GM19468 (cell line): Measurements from ENCODE around the gene ENDOD1.
"Not testable (repeated sequence)": the region's sequence is repeated elsewhere in the genome, so short reads cannot be mapped to it uniquely, and the experiment has no call there.

ENCODE experiments used
- ATAC-seq: cut with Tn5 transposase; IDR thresholded peaks from one replicate; pipeline ENCODE4 v1.9.1; 2021; ENCODE audit warnings: mild to moderate bottlenecking, moderate library complexity, moderate number of reproducible peaks; ENCODE audit not compliant: unreplicated experiment; ENCODE audit errors: extremely low read depth

ENDOD1 gene, protein sequence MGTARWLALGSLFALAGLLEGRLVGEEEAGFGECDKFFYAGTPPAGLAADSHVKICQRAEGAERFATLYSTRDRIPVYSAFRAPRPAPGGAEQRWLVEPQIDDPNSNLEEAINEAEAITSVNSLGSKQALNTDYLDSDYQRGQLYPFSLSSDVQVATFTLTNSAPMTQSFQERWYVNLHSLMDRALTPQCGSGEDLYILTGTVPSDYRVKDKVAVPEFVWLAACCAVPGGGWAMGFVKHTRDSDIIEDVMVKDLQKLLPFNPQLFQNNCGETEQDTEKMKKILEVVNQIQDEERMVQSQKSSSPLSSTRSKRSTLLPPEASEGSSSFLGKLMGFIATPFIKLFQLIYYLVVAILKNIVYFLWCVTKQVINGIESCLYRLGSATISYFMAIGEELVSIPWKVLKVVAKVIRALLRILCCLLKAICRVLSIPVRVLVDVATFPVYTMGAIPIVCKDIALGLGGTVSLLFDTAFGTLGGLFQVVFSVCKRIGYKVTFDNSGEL

DNA sequence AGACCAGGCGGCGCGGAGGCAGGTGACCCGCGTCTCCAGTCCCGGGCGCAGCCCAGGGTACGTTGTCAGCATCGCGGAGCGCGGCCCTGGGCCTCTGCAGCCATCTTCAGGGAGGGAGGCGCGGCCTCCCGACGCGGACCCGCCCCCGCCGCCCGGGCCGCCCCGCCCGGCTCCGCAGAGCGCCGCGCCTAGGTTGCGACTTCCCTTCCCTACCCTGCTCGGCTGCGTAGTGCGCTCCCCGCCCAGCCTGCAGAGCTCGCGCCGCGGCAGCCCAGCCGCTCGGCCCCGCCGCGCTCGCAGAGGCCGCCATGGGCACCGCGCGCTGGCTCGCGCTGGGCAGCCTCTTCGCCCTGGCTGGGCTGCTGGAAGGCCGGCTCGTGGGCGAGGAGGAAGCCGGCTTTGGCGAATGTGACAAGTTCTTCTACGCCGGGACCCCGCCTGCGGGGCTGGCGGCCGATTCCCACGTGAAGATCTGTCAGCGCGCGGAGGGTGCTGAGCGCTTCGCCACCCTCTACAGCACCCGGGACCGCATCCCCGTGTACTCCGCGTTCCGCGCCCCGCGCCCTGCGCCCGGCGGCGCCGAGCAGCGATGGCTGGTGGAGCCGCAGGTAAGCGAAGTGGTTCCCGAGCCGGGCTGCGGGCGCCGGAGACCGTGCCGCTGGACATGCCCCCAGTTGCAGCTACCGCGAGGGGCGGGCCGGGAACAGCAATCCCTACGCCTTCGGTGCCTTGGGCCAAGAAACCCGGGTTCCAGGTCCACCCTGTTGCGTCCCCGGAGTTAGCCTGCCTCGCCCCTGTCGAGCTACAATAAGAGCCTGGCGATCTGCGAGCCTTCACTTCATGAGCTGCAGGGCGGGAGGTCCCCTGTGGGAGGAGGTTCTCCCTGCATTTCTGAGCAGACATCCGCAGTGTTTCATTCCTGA, at the start of gene ENDOD1:
ENDOD1 (plus strand) TSS at position 227 of the 923 bp plus-strand sequence; CDS start at position 309, 82 bp downstream.
- peak; percentile 89 for ATAC-seq

DNA sequence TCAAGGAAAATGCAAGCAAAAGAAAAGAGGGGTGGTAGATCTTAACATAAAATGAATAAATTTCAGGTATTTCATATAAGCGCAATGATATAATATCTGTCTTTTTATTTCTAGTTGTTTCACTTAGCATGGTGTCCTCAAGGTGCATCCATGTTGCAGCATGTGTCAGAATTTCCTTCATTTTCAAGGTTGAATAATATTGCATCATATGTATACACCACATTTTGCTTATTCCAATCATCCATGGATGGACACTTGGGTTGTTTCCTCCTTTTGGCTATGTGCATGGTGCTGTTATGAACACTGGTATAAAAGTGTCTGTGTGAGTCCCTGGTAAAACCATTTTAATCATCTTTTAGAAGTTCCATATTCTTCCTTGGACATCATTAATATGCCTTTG, 47.4 kb upstream of the ENDOD1 start:
- ATAC-seq: no peak

DNA sequence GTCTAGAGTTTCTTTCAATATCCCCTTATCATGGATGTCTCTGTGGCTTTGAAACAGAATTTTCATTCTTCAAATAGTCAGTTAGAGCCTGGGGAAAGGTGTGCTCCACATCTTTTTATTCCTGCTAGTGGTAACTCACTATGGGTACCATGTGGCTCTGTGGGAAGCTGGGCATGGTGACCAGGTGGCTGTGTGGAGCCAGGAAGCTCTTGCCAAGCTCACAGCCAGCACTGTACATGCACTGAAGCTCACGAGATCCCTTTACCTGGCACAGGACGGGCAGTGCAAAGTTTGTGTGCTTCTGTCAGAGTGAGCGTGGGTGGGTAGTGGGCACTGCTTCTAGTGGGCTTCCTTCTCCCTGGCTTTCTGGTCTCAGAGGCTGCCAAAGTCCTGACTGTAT, 46.7 kb upstream of the ENDOD1 start:
- ATAC-seq: no peak

DNA sequence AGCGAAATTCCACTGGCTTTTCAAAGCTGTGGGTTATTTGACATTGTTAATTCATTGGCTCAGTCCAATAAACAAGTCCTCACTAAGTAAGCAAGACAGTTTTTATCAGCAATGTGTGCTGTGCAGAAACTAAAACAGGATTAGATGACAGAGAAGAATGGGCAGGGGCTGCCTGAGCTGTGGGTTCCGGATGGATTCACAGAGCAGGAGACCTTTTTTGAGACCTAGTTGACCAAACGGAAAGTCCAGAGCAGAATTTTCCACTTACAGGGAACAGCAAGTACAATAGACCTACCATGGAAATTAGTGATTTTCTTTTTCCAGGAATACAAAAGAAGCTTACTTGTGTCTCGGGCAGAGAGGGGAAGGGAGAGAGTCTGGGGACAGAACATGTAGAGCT, 45.6 kb upstream of the ENDOD1 start:
- ATAC-seq: no peak

DNA sequence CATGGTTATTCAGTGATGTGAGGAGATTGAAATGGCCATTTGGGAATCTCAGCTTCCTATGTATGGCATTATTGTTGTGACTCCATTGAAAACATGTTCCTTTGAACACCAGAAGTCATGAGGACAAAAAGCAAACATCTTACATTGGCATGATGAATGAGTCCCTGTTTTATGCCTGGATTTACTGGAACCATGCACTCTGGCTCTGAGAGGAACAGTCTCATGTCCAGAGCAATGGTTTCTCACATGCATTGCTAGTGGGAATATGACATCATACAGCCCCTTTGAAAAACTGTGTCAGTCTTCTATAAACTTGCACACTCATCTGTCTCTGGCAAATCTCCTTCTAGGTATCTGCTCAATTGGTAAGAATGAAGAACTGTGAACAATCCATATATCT, 43.8 kb upstream of the ENDOD1 start:
- no peak for ATAC-seq

DNA sequence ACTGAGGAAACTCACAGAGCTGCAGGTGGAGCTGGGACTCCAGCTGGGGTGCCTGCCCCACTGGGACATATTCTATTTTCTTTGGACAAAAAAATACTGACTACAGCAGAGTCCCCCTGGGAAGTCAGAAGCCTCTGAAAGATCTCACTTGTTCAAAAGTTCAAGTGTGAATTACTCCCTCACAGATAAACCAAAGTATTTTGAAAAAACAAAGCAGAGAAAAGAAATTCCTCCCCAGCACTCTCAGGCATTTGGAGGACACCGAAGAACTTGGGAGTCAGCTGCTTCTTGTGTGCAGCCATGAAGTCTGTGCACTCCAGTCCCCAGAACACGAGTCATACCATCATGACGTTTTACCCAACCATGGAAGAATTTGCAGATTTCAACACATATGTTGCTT, 40.5 kb upstream of the ENDOD1 start, which contains the start of gene KDM4F:
KDM4F (plus strand) TSS at position 301 of the 400 bp plus-strand sequence.
- ATAC-seq: not testable (repeated sequence)

DNA sequence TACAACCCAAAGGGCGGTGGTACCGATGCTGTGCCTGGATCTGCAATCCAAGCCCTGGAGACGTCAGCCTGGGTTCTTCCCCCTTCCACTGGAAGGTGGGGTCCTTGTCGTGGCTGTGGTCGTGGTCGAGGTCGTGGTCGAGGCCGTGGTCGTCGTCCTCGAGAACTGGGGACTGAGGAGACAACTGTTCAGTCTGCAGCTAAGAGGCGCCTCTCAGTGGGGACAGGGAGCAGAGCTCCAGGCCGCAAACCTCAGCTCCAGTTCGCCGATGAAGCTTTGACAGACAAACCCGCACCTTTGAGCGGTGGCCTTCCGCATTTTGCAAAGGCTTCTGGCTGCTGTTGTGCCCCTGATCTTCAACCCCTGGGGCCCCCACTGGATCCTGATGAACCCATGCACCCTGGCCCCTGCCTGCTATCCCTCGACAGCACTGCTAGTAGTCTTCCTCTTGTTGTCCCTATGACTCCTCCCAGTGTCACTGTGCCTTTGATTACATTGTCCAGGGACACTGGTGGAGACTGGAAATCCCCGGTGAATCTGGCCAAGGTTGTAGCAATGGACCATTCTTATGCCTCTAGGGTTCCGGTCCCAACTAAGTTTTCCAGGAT, 38.9 kb upstream of the ENDOD1 start:
- no peak for ATAC-seq

DNA sequence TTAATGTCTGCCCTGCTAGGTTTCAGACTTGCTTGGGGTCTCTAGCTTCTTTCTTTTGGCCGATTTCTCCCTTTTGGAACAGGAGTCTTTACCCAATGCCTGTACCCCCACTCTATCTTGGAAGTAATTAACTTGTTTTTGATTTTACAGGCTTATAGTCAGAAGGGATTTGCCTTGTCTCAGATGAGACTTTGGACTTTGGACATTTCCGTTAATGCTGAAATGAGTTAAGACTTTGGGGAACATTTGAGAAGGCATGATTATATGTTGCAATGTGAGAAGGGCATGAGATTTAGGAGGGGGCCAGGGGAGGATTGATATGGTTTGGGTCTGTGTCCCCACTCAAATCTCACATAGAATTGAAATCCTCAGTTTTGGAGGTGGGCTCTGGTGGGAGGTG, 35.3 kb upstream of the ENDOD1 start:
- ATAC-seq: no peak

DNA sequence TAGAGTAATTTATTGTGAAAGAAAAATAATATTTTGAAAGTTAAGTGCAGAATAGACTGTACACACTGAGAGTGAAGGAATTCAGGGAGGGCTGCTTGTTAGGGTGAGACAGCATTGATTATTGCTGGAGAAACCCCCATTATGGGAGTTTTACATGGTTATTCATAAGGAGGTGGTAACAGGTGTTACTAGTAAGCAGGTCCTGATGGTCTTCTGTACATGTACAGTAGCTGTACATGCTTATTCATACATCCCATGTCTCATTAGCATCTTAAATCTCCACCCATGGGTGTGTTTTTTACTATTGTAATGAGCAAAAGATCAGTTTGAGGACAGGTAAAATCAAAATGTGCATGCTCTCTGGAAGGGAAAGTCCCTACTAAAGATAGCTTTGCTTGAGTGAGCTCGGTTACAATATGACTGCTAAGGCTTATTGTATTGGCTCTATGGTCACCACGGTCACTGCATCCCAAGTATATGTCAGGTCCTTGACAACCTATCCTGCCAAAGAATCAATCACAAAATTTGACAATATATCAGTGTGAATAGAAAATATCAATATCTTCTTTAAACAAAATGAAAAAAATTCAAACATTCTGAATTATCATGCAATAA, 34.3 kb upstream of the ENDOD1 start:
- peak; percentile 69 for ATAC-seq

DNA sequence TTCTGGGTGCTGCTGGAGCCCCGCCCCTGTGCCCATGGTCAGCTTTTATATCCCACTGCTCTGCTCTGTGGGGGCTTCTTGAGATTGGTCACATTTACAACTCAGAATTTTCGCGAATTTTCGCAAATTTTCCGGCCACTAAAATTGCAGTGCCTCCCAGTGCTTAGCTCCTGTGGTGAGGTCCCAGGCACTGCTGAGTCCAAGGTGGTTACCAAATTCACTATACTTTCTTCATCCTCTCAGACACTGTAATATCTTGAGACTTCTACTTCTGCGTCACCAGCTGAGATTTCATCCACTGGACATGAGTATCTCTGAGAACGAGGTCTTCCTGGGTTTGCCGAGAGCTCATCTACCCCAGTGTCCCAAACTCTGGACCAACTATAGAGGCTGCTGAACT, 31.7 kb upstream of the ENDOD1 start:
- no peak for ATAC-seq

DNA sequence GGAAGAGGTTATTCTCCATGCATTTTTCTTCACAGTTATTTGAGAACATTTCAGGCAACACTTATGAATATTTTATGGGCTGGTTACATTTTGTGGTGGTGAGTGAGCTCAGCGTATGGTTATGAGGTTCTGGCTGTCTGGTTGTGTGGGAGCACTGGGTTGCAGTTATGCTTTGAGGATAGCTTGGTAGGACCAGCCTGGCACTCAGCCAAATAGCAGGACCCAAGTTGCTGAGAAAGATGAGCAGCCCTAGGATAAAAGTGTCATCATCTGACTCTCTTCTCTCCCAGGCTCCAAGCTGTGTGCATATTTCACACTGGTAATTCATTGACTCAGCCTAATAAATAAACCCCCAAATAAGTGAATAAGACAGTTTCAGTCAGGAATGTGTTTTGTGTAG, 31.0 kb upstream of the ENDOD1 start:
- ATAC-seq: no peak

DNA sequence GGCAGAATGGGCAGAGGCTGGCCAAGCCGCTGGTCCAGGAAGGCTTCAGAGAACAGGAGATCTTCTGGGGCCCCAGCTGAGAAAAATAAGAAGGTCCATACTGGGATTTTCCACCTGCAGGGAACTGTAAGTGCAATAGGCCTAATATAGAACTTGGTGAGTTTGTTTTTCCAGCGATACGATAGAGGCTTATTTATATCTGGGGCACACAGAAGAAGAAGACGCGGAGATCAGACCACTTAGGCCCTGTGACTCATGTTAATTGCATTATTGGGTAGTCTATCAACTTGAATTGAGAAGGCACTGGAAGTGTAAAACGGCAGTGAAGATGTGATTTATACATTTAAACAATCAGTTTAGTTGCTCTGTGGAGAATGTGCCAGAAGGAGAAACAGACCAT, 30.6 kb upstream of the ENDOD1 start:
- ATAC-seq: no peak

DNA sequence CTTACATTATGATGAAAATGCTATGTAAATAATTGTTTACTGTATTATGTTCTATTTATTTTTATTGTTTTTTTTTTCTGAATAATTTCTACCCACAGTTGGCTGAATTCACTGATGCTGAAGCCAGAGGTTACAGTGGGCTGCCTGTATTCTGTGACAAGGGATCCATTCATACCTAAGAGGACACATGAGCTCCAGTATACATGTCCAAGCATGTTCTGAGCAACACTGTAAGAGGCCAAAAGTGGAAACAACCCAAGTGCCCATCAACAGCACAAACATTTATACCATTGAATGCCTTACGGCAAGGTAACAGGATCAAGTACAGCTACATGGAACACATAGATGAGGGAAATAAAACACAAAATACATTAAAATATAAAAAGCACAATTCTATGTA, 24.3 kb upstream of the ENDOD1 start:
- ATAC-seq: no peak

DNA sequence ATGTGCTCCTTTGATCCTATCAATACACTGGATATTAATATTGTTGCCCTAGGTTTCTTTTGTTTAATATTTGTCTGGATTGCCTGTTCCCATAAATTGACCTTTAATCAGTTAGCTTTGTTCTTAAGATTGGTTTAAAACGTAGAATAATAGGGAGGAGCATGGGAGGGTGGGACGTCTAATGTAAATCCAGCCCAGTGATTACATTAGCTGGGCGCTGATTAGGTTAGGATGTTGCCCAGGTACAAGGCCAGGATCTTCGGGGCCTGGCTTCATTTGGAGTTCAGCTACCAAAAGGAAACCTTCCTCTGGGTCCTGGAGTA, 23.0 kb upstream of the ENDOD1 start, which contains the start of gene SRSF8:
SRSF8 (plus strand) TSS at position 204 of the 323 bp plus-strand sequence. CDS start 308 bp downstream, outside the sequence.
- ATAC-seq: peak; percentile 5

DNA sequence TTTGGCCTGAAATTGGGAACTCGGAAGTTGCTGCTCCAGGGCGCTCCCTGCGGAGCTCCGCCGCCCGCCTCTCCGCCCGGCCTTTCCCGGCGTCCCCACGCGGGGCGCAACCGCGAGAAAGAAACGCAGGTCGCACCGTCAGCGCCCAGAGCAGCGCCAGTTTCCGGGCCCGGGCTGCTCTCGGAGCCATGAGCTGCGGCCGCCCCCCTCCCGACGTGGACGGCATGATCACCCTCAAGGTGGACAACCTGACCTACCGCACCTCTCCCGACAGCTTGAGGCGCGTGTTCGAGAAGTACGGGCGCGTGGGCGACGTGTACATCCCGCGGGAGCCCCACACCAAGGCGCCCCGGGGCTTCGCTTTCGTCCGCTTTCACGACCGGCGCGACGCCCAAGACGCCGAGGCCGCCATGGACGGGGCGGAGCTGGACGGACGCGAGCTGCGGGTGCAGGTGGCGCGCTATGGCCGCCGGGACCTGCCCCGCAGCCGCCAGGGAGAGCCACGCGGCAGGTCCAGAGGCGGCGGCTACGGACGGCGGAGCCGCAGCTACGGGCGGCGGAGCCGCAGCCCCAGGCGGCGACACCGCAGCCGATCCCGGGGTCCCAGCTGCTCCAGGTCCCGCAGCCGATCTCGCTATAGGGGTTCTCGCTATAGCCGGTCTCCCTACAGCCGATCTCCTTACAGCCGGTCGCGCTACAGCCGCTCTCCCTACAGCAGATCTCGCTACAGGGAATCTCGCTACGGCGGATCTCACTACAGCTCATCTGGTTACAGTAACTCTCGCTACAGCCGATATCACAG, 22.4 kb upstream of the ENDOD1 start:
- ATAC-seq: peak; percentile 42

DNA sequence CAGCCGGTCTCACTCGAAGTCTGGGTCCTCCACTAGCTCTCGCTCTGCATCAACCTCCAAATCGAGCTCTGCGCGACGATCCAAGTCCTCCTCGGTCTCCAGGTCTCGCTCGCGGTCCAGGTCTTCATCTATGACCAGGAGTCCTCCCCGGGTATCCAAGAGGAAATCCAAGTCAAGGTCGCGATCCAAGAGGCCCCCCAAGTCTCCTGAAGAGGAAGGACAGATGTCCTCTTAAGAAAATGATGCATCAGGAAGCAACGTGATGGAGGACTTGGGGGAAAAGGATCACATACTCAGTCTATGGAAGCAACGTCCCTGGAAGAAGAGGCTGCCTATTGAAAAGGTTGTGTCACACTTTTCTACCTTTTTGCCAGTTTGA, 21.8 kb upstream of the ENDOD1 start:
- no peak for ATAC-seq

DNA sequence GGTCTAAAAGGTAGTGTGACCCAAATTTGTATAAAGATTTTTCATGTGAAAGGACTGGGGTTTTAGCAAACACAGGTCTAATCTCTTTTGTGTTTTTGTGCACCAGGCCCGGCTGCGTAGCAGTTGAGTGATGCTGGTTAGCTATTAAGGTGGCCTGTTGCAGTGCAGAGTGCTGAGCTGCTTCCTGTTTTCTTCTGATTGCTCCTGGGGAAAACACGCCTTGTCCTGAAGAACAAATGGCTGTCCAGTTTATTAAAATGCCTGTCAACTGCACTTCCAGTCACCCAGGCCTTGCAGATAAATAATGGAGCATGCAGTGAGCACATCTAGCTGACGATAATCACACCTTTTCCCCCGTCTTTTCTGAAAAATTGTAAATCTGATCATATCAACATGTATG, 21.1 kb upstream of the ENDOD1 start:
- peak; percentile 54 for ATAC-seq

DNA sequence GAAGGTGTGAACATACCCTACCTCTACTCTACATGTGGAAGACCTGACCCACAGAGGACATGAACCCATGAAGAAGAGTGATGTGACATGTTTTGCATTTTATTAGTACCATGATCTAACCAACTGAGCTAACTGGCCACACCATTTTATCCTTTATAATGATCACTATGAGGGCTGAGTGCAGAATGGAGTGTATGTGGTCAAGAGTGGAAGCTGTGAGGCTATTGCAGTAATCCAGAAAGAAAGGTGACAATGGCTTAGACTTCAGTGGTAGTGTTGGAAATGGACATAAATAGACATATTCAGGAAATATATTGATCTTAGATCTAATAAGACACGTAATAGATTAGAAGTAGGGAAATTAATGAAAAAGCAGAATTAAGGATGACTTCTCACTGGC, 19.2 kb upstream of the ENDOD1 start:
- no peak for ATAC-seq

DNA sequence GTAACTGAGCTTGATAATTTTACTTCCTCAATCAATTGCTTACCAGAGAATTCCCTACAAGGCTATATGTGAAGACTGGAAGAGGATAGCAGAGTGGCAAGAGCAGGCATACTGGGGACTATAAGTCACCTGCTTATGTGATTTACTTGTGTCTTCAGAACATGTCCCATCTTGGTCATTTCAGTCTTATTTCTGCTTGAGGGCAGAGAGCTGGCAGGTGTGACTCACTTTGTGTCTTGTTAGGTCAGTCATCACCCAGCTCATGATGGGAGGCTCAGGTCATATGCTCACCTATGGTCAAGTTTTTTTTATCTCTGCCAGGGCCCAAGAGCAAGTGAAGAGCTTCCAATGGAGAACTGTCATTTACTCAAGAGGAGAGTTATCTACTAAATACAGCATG, 16.7 kb upstream of the ENDOD1 start:
- ATAC-seq: no peak
